NCI-H774 (cell line): ENCODE measurements around the gene ZDHHC5.
A peak's percentile ranks its signal among the peaks of the same experiment; 100 is the strongest.
"Not testable (repeated sequence)": the region's sequence is repeated elsewhere in the genome, so short reads cannot be mapped to it uniquely, and the experiment has no call there.

Experiments used
- DNase-seq: peaks from one replicate; lab custom pipeline; 2025; lab: John Stamatoyannopoulos, UW

Gene ZDHHC5

GRCh38 chr11:57667117-57667735 is 688 bp upstream of the ZDHHC5 start:
- peak; percentile 95 for DNase-seq

GRCh38 chr11:57668434-57668782 is 494 bp downstream of the ZDHHC5 start:
- no peak for DNase-seq

- DNase-seq, result no peak
These were observed 6.3 kb downstream of the ZDHHC5 start for GRCh38 chr11:57674251-57674650.

GRCh38 chr11:57675176-57675941 is 7.4 kb downstream of the ZDHHC5 start:
- no peak for DNase-seq

- DNase-seq, result no peak
These were observed 11.5 kb downstream of the ZDHHC5 start for GRCh38 chr11:57679396-57679795.

GRCh38 chr11:57680552-57680874 is 12.6 kb downstream of the ZDHHC5 start:
- no peak for DNase-seq

- no peak for DNase-seq
These were observed 13.3 kb downstream of the ZDHHC5 start for GRCh38 chr11:57681168-57681567.

GRCh38 chr11:57690474-57690873 is 22.6 kb downstream of the ZDHHC5 start:
- DNase-seq, result not testable (repeated sequence)

GRCh38 chr11:57698843-57699365 is 31.0 kb downstream of the ZDHHC5 start:
- DNase-seq, result no peak

- no peak for DNase-seq
These were observed 31.9 kb downstream of the ZDHHC5 start for GRCh38 chr11:57699813-57700212.

- DNase-seq, result no peak
These were observed 32.5 kb downstream of the ZDHHC5 start for GRCh38 chr11:57700425-57700824.

- DNase-seq, result no peak
These were observed 35.4 kb downstream of the ZDHHC5 start for GRCh38 chr11:57703341-57703740.

- DNase-seq, result no peak
These were observed 37.0 kb downstream of the ZDHHC5 start for GRCh38 chr11:57704932-57705331.

GRCh38 chr11:57705432-57705831 is 37.5 kb downstream of the ZDHHC5 start:
- not testable (repeated sequence) for DNase-seq

- DNase-seq, result no peak
These were observed 42.0 kb downstream of the ZDHHC5 start for GRCh38 chr11:57709802-57710367.

GRCh38 chr11:57711414-57712255 is 43.7 kb downstream of the ZDHHC5 start, which contains the start of gene MED19:
Gene MED19 (minus strand): TSS chr11:57712215. CDS start chr11:57712179, 36 bp downstream.
- DNase-seq, result peak; percentile 90

- DNase-seq, result peak; percentile 96
These were observed 44.6 kb downstream of the ZDHHC5 start, which contains the start of gene TMX2 for GRCh38 chr11:57712256-57713150. Gene TMX2 (plus strand): TSS chr11:57712593. CDS start chr11:57712619, 26 bp downstream.

GRCh38 chr11:57713835-57714234 is 45.9 kb downstream of the ZDHHC5 start:
- DNase-seq, result no peak

- not testable (repeated sequence) for DNase-seq
These were observed 48.8 kb downstream of the ZDHHC5 start for GRCh38 chr11:57716726-57717125.

GRCh38 chr11:57727185-57727584 is 59.3 kb downstream of the ZDHHC5 start:
- DNase-seq, result no peak

- DNase-seq, result no peak
These were observed 60.9 kb downstream of the ZDHHC5 start for GRCh38 chr11:57728829-57729228.
